ENCODE data around the gene C11orf71.

Gene C11orf71

GRCh38 chr11:114353443-114353842 lies 46.9 kb downstream of the C11orf71 start:
- no peak for DNase-seq

GRCh38 chr11:114350022-114350421 lies 50.3 kb downstream of the C11orf71 start:
- no peak for DNase-seq

Data from stimulated activated CD4-positive, alpha-beta T cell treated with anti-CD3 and anti-CD28 coated beads, Interleukin-2, amount 100 ng/mL, for 48 hours (primary cell).